ENCODE data around the gene YARS1.

The YARS1 gene

DNA sequence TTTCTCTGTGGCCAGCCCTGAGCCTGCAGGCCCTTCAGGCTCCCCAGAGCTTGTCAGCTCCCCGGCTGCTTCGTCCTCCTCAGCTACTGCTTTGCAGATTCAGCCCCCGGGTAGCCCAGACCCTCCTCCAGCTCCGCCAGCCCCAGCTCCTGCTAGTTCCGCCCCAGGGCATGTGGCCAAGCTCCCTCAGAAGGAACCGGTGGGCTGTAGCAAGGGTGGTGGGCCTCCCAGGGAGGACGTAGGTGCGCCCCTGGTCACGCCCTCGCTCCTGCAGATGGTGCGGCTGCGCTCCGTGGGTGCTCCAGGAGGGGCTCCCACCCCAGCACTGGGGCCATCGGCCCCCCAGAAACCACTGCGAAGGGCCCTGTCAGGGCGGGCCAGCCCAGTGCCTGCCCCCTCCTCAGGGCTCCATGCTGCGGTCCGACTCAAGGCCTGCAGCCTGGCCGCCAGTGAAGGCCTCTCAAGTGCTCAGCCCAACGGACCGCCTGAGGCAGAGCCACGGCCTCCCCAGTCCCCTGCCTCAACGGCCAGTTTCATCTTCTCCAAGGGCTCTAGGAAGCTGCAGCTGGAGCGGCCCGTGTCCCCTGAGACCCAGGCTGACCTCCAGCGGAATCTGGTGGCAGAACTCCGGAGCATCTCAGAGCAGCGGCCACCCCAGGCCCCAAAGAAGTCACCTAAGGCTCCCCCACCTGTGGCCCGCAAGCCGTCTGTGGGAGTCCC is 45.4 kb downstream of the YARS1 start:
- H2BK120ac ChIP-seq (ENCODE audit: low read depth, low read length): no peak overlapping the region
- H3K27ac ChIP-seq (ENCODE audit: low read depth, low read length): no peak overlapping the region
- DNase-seq: no peak
- no peak overlapping the region for H2BK5ac ChIP-seq (ENCODE audit: low read length)
- no peak overlapping the region for H2AK5ac ChIP-seq (ENCODE audit: low read length)
- H3K79me2 ChIP-seq (ENCODE audit: control insufficient read depth, insufficient read depth, low read length): peaks cover 12% of the 10 kb centered on the region
- H3K23ac ChIP-seq (ENCODE audit: low read length): no peak overlapping the region
- H3K4me3 ChIP-seq (ENCODE audit: low read length): no peak overlapping the region
- no CpG with 5 or more reads among the region's 30 CpGs for WGBS (ENCODE audit: extremely low coverage, insufficient coverage, low lambda C conversion rate)
- H3K9ac ChIP-seq (ENCODE audit: low read length): no peak overlapping the region
- no peak overlapping the region for H4K5ac ChIP-seq (ENCODE audit: low read length)
- H3K18ac ChIP-seq (ENCODE audit: low read length): no peak overlapping the region
- no peak overlapping the region for H3K4me2 ChIP-seq (ENCODE audit: low read length)
- H3K36me3 ChIP-seq (ENCODE audit: control insufficient read depth, insufficient read depth, low read length): peaks cover 11% of the 10 kb centered on the region
- H4K8ac ChIP-seq (ENCODE audit: low read depth, low read length): no peak overlapping the region
- H3K56ac ChIP-seq (ENCODE audit: low read length): peak overlapping the region; percentile 44
- no peak overlapping the region for H2BK15ac ChIP-seq (replicated peaks; ENCODE audit: low read depth)
- no peaks in the 10 kb centered on the region for H3K27me3 ChIP-seq (ENCODE audit: insufficient read depth, low read length, poor library complexity)
- H3K4ac ChIP-seq (ENCODE audit: low read depth, low read length): no peak overlapping the region
- H3K4me1 ChIP-seq (ENCODE audit: control insufficient read depth, low read depth, low read length): peaks cover 2% of the 10 kb centered on the region
- peaks cover 10% of the 10 kb centered on the region for H3K79me1 ChIP-seq (ENCODE audit: low read length)

DNA sequence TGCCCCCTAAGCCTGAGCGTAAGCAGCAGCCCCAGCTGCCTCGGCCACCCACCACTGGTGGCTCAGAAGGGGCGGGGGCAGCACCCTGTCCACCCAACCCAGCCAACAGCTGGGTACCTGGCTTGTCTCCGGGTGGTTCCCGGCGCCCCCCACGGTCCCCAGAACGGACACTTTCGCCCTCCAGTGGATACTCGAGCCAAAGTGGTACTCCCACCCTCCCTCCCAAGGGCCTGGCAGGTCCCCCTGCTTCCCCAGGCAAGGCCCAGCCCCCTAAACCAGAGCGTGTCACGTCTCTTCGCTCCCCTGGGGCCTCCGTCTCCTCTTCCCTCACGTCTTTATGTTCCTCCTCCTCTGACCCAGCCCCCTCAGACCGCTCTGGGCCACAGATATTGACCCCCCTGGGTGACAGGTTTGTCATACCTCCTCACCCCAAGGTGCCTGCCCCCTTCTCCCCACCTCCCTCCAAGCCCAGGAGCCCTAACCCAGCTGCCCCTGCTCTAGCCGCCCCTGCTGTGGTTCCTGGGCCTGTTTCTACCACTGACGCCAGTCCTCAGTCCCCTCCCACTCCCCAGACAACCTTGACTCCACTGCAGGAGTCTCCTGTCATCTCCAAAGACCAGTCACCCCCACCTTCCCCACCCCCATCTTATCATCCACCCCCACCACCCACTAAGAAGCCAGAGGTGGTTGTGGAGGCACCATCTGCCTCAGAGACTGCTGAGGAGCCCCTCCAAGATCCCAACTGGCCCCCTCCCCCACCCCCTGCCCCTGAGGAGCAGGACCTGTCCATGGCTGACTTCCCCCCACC is 46.2 kb downstream of the YARS1 start:
- no peak overlapping the region for H3K4ac ChIP-seq (ENCODE audit: low read depth, low read length)
- no peak overlapping the region for H3K4me3 ChIP-seq (ENCODE audit: low read length)
- no peak overlapping the region for H3K9ac ChIP-seq (ENCODE audit: low read length)
- peaks cover 11% of the 10 kb centered on the region for H3K36me3 ChIP-seq (ENCODE audit: control insufficient read depth, insufficient read depth, low read length)
- H3K27me3 ChIP-seq (ENCODE audit: insufficient read depth, low read length, poor library complexity): no peaks in the 10 kb centered on the region
- no peak overlapping the region for H3K23ac ChIP-seq (ENCODE audit: low read length)
- no peak overlapping the region for H2BK120ac ChIP-seq (ENCODE audit: low read depth, low read length)
- no peak overlapping the region for H2BK5ac ChIP-seq (ENCODE audit: low read length)
- no peak overlapping the region for H3K27ac ChIP-seq (ENCODE audit: low read depth, low read length)
- H3K79me1 ChIP-seq (ENCODE audit: low read length): peaks cover 10% of the 10 kb centered on the region
- no CpG with 5 or more reads among the region's 18 CpGs for WGBS (ENCODE audit: extremely low coverage, insufficient coverage, low lambda C conversion rate)
- peaks cover 17% of the 10 kb centered on the region for H3K79me2 ChIP-seq (ENCODE audit: control insufficient read depth, insufficient read depth, low read length)
- no peak overlapping the region for H3K18ac ChIP-seq (ENCODE audit: low read length)
- no peak overlapping the region for H2BK15ac ChIP-seq (replicated peaks; ENCODE audit: low read depth)
- H3K4me1 ChIP-seq (ENCODE audit: control insufficient read depth, low read depth, low read length): peaks cover 7% of the 10 kb centered on the region
- H3K56ac ChIP-seq (ENCODE audit: low read length): peak overlapping the region; percentile 51
- no peak overlapping the region for H2AK5ac ChIP-seq (ENCODE audit: low read length)
- H4K5ac ChIP-seq (ENCODE audit: low read length): no peak overlapping the region
- no peak overlapping the region for H4K8ac ChIP-seq (ENCODE audit: low read depth, low read length)
- DNase-seq: no peak
- H3K4me2 ChIP-seq (ENCODE audit: low read length): no peak overlapping the region

DNA sequence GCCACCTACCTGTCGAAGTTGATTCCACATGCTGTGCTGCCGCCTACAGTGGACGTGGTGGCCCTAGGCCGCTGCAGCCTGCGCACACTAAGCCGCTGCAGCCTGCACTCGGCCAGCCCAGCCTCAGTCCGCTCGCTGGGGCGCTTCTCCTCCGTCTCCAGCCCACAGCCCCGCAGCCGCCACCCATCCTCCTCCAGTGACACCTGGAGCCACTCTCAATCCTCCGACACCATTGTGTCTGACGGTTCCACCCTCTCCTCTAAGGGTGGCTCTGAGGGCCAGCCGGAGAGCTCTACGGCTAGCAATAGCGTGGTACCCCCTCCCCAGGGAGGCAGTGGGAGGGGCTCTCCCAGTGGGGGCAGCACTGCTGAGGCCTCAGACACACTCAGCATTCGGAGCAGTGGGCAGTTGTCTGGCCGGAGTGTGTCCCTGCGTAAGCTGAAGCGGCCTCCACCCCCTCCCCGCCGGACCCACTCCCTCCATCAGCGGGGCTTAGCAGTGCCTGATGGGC is 46.9 kb downstream of the YARS1 start:
- WGBS (ENCODE audit: extremely low coverage, insufficient coverage, low lambda C conversion rate): no CpG with 5 or more reads among the region's 25 CpGs
- H3K79me2 ChIP-seq (ENCODE audit: control insufficient read depth, insufficient read depth, low read length): peaks cover 19% of the 10 kb centered on the region
- no peaks in the 10 kb centered on the region for H3K27me3 ChIP-seq (ENCODE audit: insufficient read depth, low read length, poor library complexity)
- peaks cover 6% of the 10 kb centered on the region for H3K36me3 ChIP-seq (ENCODE audit: control insufficient read depth, insufficient read depth, low read length)
- H3K18ac ChIP-seq (ENCODE audit: low read length): no peak overlapping the region
- H4K8ac ChIP-seq (ENCODE audit: low read depth, low read length): no peak overlapping the region
- no peak overlapping the region for H3K9ac ChIP-seq (ENCODE audit: low read length)
- H2BK15ac ChIP-seq (replicated peaks; ENCODE audit: low read depth): no peak overlapping the region
- peaks cover 10% of the 10 kb centered on the region for H3K79me1 ChIP-seq (ENCODE audit: low read length)
- no peak overlapping the region for H3K4me2 ChIP-seq (ENCODE audit: low read length)
- no peak overlapping the region for H3K4ac ChIP-seq (ENCODE audit: low read depth, low read length)
- no peak overlapping the region for H3K27ac ChIP-seq (ENCODE audit: low read depth, low read length)
- no peak for DNase-seq
- H2BK120ac ChIP-seq (ENCODE audit: low read depth, low read length): no peak overlapping the region
- no peak overlapping the region for H2BK5ac ChIP-seq (ENCODE audit: low read length)
- no peak overlapping the region for H3K56ac ChIP-seq (ENCODE audit: low read length)
- H3K4me1 ChIP-seq (ENCODE audit: control insufficient read depth, low read depth, low read length): peaks cover 11% of the 10 kb centered on the region
- no peak overlapping the region for H3K23ac ChIP-seq (ENCODE audit: low read length)
- H3K4me3 ChIP-seq (ENCODE audit: low read length): no peak overlapping the region
- no peak overlapping the region for H4K5ac ChIP-seq (ENCODE audit: low read length)
- H2AK5ac ChIP-seq (ENCODE audit: low read length): no peak overlapping the region

DNA sequence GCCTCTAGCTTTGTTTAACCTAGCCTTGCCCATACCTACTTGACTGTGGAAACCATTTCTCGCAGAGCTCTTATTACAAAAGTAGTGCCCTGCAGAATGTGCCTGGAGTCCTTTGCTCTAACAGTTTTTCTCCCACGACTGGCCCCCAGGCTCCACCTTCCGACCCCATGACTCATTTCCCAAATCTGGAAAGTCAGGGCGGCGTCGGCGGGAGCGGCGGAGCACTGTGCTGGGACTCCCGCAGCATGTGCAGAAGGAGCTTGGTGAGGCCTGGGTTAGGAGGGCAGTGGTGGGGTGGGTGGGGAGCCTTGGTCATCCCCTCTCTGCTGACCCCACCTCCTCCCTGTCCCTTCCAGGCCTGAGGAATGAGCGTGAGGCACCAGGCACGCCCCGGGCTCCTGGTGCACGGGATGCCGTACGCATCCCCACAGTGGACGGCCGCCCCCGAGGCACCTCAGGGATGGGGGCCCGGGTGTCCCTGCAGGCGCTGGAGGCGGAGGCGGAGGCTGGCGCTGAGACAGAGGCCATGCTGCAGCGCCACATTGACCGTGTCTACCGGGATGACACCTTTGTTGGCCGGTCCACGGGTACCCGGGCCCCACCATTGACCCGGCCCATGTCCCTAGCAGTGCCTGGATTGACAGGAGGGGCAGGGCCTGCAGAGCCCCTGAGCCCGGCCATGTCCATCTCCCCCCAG is 47.5 kb downstream of the YARS1 start:
- H3K4ac ChIP-seq (ENCODE audit: low read depth, low read length): no peak overlapping the region
- no peak overlapping the region for H3K9ac ChIP-seq (ENCODE audit: low read length)
- H3K4me3 ChIP-seq (ENCODE audit: low read length): no peak overlapping the region
- WGBS (ENCODE audit: extremely low coverage, insufficient coverage, low lambda C conversion rate): no CpG with 5 or more reads among the region's 32 CpGs
- H3K79me1 ChIP-seq (ENCODE audit: low read length): peaks cover 10% of the 10 kb centered on the region
- no peak overlapping the region for H3K23ac ChIP-seq (ENCODE audit: low read length)
- H3K36me3 ChIP-seq (ENCODE audit: control insufficient read depth, insufficient read depth, low read length): peaks cover 2% of the 10 kb centered on the region
- DNase-seq: no peak
- no peak overlapping the region for H2BK5ac ChIP-seq (ENCODE audit: low read length)
- no peak overlapping the region for H2AK5ac ChIP-seq (ENCODE audit: low read length)
- H3K79me2 ChIP-seq (ENCODE audit: control insufficient read depth, insufficient read depth, low read length): peaks cover 19% of the 10 kb centered on the region
- H2BK15ac ChIP-seq (replicated peaks; ENCODE audit: low read depth): no peak overlapping the region
- no peak overlapping the region for H4K5ac ChIP-seq (ENCODE audit: low read length)
- no peak overlapping the region for H3K4me2 ChIP-seq (ENCODE audit: low read length)
- H3K27me3 ChIP-seq (ENCODE audit: insufficient read depth, low read length, poor library complexity): no peaks in the 10 kb centered on the region
- H3K18ac ChIP-seq (ENCODE audit: low read length): no peak overlapping the region
- H3K4me1 ChIP-seq (ENCODE audit: control insufficient read depth, low read depth, low read length): peaks cover 17% of the 10 kb centered on the region
- H4K8ac ChIP-seq (ENCODE audit: low read depth, low read length): no peak overlapping the region
- no peak overlapping the region for H3K56ac ChIP-seq (ENCODE audit: low read length)
- H2BK120ac ChIP-seq (ENCODE audit: low read depth, low read length): no peak overlapping the region
- no peak overlapping the region for H3K27ac ChIP-seq (ENCODE audit: low read depth, low read length)

DNA sequence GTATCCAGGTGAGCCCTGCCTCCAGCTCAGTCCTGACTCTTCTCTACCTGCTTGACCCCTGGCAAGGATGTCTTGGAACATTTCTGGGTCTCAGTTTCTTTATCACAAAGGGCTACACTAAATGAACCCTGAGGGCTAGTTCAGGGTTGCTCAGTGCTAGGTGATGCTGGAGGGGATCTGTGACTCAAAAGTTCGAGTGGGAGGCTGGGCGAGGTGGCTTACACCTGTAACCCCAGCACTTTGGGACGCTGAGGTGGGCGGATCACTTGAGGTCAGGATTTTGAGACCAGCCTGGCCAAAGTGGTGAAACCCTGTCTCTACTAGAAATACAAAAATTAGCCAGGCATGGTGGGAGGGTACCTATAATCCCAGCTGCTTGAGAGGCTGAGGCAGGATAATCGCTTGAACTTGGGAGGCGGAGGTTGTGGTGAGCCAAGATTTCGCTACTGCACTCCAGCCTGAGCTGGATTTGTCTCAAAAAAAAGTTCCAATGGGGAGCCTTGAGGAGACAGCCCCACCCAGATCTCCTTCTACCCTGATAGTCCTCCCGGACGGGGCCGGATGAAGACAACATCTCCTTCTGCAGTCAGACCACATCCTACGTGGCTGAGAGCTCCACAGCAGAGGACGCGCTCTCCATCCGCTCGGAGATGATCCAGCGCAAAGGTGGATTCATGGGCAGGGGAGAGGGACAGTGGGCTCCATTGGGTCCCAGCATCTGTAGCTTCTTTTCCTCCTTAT is 48.9 kb downstream of the YARS1 start:
- Histone ChIP-seq H3K79me1 (ENCODE audit: low read length) (peaks cover 10% of the 10 kb centered on the region), H3K4me2 (ENCODE audit: low read length) (no peak overlapping the region)

More for the DNA sequence above, 48.9 kb downstream of the YARS1 start:
- peaks cover 19% of the 10 kb centered on the region for H3K79me2 ChIP-seq (ENCODE audit: control insufficient read depth, insufficient read depth, low read length)
- H3K36me3 ChIP-seq (ENCODE audit: control insufficient read depth, insufficient read depth, low read length): peaks cover 2% of the 10 kb centered on the region
- no peak overlapping the region for H2BK15ac ChIP-seq (replicated peaks; ENCODE audit: low read depth)
- no CpG with 5 or more reads among the region's 16 CpGs for WGBS (ENCODE audit: extremely low coverage, insufficient coverage, low lambda C conversion rate)
- no peak for DNase-seq
- no peak overlapping the region for H3K27ac ChIP-seq (ENCODE audit: low read depth, low read length)
- H3K4me3 ChIP-seq (ENCODE audit: low read length): no peak overlapping the region
- H3K18ac ChIP-seq (ENCODE audit: low read length): no peak overlapping the region
- H3K56ac ChIP-seq (ENCODE audit: low read length): no peak overlapping the region
- H4K5ac ChIP-seq (ENCODE audit: low read length): no peak overlapping the region
- H3K9ac ChIP-seq (ENCODE audit: low read length): no peak overlapping the region
- no peaks in the 10 kb centered on the region for H3K27me3 ChIP-seq (ENCODE audit: insufficient read depth, low read length, poor library complexity)
- H2AK5ac ChIP-seq (ENCODE audit: low read length): no peak overlapping the region
- H4K8ac ChIP-seq (ENCODE audit: low read depth, low read length): no peak overlapping the region
- no peak overlapping the region for H3K23ac ChIP-seq (ENCODE audit: low read length)
- H3K4me1 ChIP-seq (ENCODE audit: control insufficient read depth, low read depth, low read length): peaks cover 18% of the 10 kb centered on the region
- no peak overlapping the region for H2BK5ac ChIP-seq (ENCODE audit: low read length)
- H2BK120ac ChIP-seq (ENCODE audit: low read depth, low read length): no peak overlapping the region
- H3K4ac ChIP-seq (ENCODE audit: low read depth, low read length): no peak overlapping the region

Data from mesendoderm (in vitro differentiated cells).